ENCODE data around the gene UBE3D.
"Not testable (repeated sequence)": the region's sequence is repeated elsewhere in the genome, so short reads cannot be mapped to it uniquely, and the experiment has no call there.

UBE3D gene

DNA sequence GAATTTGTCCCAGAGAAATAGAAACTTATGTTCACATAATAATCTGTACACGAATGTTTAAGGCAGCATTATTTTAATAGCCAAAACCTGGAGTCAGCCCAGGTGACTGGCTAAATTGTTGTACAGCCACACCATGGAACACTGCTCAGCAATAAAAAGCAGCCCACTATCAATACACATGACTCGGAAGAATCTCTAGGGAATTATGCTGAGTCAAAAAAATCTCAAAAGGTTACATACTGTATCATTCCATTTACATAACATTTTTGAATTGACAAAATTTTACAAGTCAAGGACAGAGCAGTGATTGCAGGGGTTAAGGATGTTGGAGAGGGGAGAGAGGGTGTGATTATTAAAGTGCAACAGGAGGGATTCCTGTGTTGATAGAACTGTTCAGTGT, 163.4 kb downstream of the UBE3D start:
- Histone ChIP-seq H3K23ac (ENCODE audit: low read length in 2 of 2) (no peak overlapping the region), H2AK5ac (ENCODE audit: low read length, severe bottlenecking) (no peak overlapping the region), H3K27ac (ENCODE audit: low read length, poor library complexity, severe bottlenecking) (no peak overlapping the region), H3K27me3 (ENCODE audit: control insufficient read depth in 1 of 2, insufficient read depth in 1 of 2, low read length in 2 of 2) (no peaks in the 10 kb centered on the region), H3K79me1 (replicated peaks; ENCODE audit: low read length, poor library complexity, severe bottlenecking) (peaks cover 2% of the 10 kb centered on the region), H2BK120ac (ENCODE audit: low read depth, low read length) (no peak overlapping the region), H3K36me3 (ENCODE audit: control insufficient read depth in 1 of 2, insufficient read depth in 2 of 2, low read depth in 1 of 2, low read length in 2 of 2) (no peaks in the 10 kb centered on the region), H4K91ac (ENCODE audit: low read length) (no peak overlapping the region), H3K4me1 (ENCODE audit: control insufficient read depth, insufficient read depth, low read depth, low read length) (no peaks in the 10 kb centered on the region), H2BK5ac (ENCODE audit: low read depth, low read length, poor library complexity, severe bottlenecking) (no peak overlapping the region), H3K18ac (ENCODE audit: low read depth in 1 of 2, low read length in 2 of 2) (no peak overlapping the region), H3K9ac (ENCODE audit: low read length) (no peak overlapping the region), H3K4me2 (ENCODE audit: low read length, poor library complexity, severe bottlenecking) (no peak overlapping the region), H2AFZ (ENCODE audit: low read depth, low read length) (no peak overlapping the region), H3K9me3 (ENCODE audit: control insufficient read depth, low read length) (no peaks in the 10 kb centered on the region), H3K4me3 (ENCODE audit: insufficient read depth in 1 of 2, low read depth in 1 of 2, low read length in 2 of 2) (no peak overlapping the region), H3K14ac (ENCODE audit: low read length in 2 of 2) (no peak overlapping the region), H2BK15ac (ENCODE audit: low read depth, poor library complexity, severe bottlenecking) (no peak overlapping the region), H4K8ac (ENCODE audit: low read length) (no peak overlapping the region), H3K4ac (ENCODE audit: low read depth in 1 of 2, low read length in 2 of 2) (no peak overlapping the region), H2BK12ac (ENCODE audit: low read length in 2 of 2) (no peak overlapping the region)
- DNase-seq = no peak
- 100% methylated on average over 1 of the region's 2 CpGs for WGBS

DNA sequence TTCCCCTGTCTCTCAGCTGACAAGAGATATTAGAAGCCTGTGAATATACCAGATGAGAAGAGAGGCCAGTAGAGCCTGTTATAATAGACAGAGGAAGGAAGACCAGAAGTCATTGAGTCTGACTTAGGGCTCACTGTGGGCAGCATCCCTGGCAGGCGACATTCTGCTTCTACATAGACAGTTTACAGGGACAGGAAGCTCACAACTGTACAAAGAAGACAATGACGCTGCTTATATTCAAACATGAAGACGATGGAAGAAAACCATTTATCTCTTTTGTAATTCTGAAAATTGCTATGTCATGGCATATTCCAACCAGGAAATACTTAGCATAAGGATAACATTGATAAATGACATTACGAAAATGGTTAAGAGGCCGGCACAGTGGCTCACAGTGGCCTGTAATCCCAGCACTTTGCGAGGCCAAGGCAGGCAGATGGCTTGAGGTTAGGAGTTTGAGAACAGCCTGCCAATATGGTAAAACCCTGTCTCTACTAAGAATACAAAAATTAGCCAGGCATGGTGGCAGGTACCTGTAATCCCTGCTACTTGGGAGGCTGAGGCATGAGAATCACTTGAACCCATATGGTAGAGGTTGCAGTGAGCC, 170.9 kb downstream of the UBE3D start:
- Histone ChIP-seq H3K36me3 (ENCODE audit: control insufficient read depth in 1 of 2, insufficient read depth in 2 of 2, low read depth in 1 of 2, low read length in 2 of 2) (peaks cover 0 to 3% of the 10 kb centered on the region in 2 experiments), H3K14ac (ENCODE audit: low read length in 2 of 2) (no peak overlapping the region), H2BK15ac (ENCODE audit: low read depth, poor library complexity, severe bottlenecking) (no peak overlapping the region), H3K4ac (ENCODE audit: low read depth in 1 of 2, low read length in 2 of 2) (no peak overlapping the region), H2AK5ac (ENCODE audit: low read length, severe bottlenecking) (no peak overlapping the region), H3K79me1 (replicated peaks; ENCODE audit: low read length, poor library complexity, severe bottlenecking) (no peaks in the 10 kb centered on the region), H2BK12ac (ENCODE audit: low read length in 2 of 2) (no peak overlapping the region), H3K18ac (ENCODE audit: low read depth in 1 of 2, low read length in 2 of 2) (no peak overlapping the region), H3K9me3 (ENCODE audit: control insufficient read depth, low read length) (no peaks in the 10 kb centered on the region), H3K4me2 (ENCODE audit: low read length, poor library complexity, severe bottlenecking) (no peak overlapping the region), H4K91ac (ENCODE audit: low read length) (no peak overlapping the region), H3K4me3 (ENCODE audit: insufficient read depth in 1 of 2, low read depth in 1 of 2, low read length in 2 of 2) (no peak overlapping the region), H2BK120ac (ENCODE audit: low read depth, low read length) (no peak overlapping the region), H3K27me3 (ENCODE audit: control insufficient read depth in 1 of 2, insufficient read depth in 1 of 2, low read length in 2 of 2) (no peaks in the 10 kb centered on the region), H2BK5ac (ENCODE audit: low read depth, low read length, poor library complexity, severe bottlenecking) (no peak overlapping the region), H4K8ac (ENCODE audit: low read length) (no peak overlapping the region), H3K23ac (ENCODE audit: low read length in 2 of 2) (no peak overlapping the region), H3K4me1 (ENCODE audit: control insufficient read depth, insufficient read depth, low read depth, low read length) (no peaks in the 10 kb centered on the region), H2AFZ (ENCODE audit: low read depth, low read length) (no peak overlapping the region), H3K9ac (ENCODE audit: low read length) (no peak overlapping the region), H3K27ac (ENCODE audit: low read length, poor library complexity, severe bottlenecking) (no peak overlapping the region)
- WGBS = 99% methylated on average over 6 of the region's 6 CpGs
- DNase-seq = no peak

DNA sequence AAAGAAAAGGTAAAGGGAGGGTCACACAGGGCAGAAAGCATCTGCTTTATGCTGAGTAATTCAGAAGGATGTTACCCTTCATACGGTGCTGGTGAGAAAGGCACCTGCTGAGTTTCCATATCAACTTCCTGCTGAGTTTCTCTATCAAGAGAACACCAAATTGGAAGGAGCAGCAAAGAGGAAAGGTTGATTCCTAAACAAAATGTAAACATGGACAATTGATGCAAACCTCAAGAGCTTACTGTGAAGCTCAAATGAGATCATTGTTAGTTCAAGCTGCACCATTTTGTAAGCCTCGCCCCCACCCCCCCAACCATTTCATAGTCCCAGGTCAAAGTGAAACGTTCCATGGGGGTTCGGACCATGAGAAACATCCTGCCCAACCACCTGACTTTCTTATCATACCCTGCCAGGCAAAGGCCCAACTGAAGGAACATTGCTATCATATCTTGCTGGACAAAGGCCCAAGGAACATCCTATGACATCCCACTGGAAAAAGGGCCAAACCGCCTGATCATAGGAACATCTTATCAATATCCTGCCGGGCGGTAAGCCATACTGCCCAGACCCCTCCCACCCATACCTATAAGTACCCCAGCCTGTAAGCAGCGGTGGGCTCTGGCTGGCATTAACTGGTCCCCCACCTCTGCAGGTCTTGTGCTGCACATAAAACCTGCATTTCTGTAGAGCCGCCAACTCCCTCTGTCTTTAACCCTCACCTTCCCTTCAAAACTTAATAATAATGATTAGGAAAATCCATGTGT, 171.6 kb downstream of the UBE3D start:
- Histone ChIP-seq H3K79me1 (replicated peaks; ENCODE audit: low read length, poor library complexity, severe bottlenecking) (no peaks in the 10 kb centered on the region), H3K9me3 (ENCODE audit: control insufficient read depth, low read length) (no peaks in the 10 kb centered on the region), H3K27ac (ENCODE audit: low read length, poor library complexity, severe bottlenecking) (no peak overlapping the region), H3K9ac (ENCODE audit: low read length) (no peak overlapping the region), H2BK15ac (ENCODE audit: low read depth, poor library complexity, severe bottlenecking) (no peak overlapping the region), H2AK5ac (ENCODE audit: low read length, severe bottlenecking) (no peak overlapping the region), H3K4ac (ENCODE audit: low read depth in 1 of 2, low read length in 2 of 2) (no peak overlapping the region), H3K14ac (ENCODE audit: low read length in 2 of 2) (no peak overlapping the region), H2BK12ac (ENCODE audit: low read length in 2 of 2) (no peak overlapping the region), H4K8ac (ENCODE audit: low read length) (no peak overlapping the region), H3K27me3 (ENCODE audit: control insufficient read depth in 1 of 2, insufficient read depth in 1 of 2, low read length in 2 of 2) (no peaks in the 10 kb centered on the region), H3K36me3 (ENCODE audit: control insufficient read depth in 1 of 2, insufficient read depth in 2 of 2, low read depth in 1 of 2, low read length in 2 of 2) (peaks cover 0 to 3% of the 10 kb centered on the region in 2 experiments), H3K4me3 (ENCODE audit: insufficient read depth in 1 of 2, low read depth in 1 of 2, low read length in 2 of 2) (no peak overlapping the region), H3K4me2 (ENCODE audit: low read length, poor library complexity, severe bottlenecking) (no peak overlapping the region), H3K4me1 (ENCODE audit: control insufficient read depth, insufficient read depth, low read depth, low read length) (no peaks in the 10 kb centered on the region), H2AFZ (ENCODE audit: low read depth, low read length) (no peak overlapping the region), H2BK120ac (ENCODE audit: low read depth, low read length) (no peak overlapping the region), H3K18ac (ENCODE audit: low read depth in 1 of 2, low read length in 2 of 2) (no peak overlapping the region), H3K23ac (ENCODE audit: low read length in 2 of 2) (no peak overlapping the region), H2BK5ac (ENCODE audit: low read depth, low read length, poor library complexity, severe bottlenecking) (no peak overlapping the region), H4K91ac (ENCODE audit: low read length) (no peak overlapping the region)
- DNase-seq = no peak
- 90% methylated on average over 8 of the region's 9 CpGs for WGBS

GRCh38 chr6:82891503-82891902, 174.1 kb downstream of the UBE3D start:
- H3K4me2 ChIP-seq (ENCODE audit: low read length, poor library complexity, severe bottlenecking); H2BK5ac ChIP-seq (ENCODE audit: low read depth, low read length, poor library complexity, severe bottlenecking); H2AFZ ChIP-seq (ENCODE audit: low read depth, low read length); H3K9ac ChIP-seq (ENCODE audit: low read length); H3K27ac ChIP-seq (ENCODE audit: low read length, poor library complexity, severe bottlenecking); H3K18ac ChIP-seq (ENCODE audit: low read depth in 1 of 2, low read length in 2 of 2); H3K27me3 ChIP-seq (ENCODE audit: control insufficient read depth in 1 of 2, insufficient read depth in 1 of 2, low read length in 2 of 2); H3K23ac ChIP-seq (ENCODE audit: low read length in 2 of 2); H3K4me3 ChIP-seq (ENCODE audit: insufficient read depth in 1 of 2, low read depth in 1 of 2, low read length in 2 of 2); H4K91ac ChIP-seq (ENCODE audit: low read length); H3K4me1 ChIP-seq (ENCODE audit: control insufficient read depth, insufficient read depth, low read depth, low read length); H3K14ac ChIP-seq (ENCODE audit: low read length in 2 of 2); H2BK120ac ChIP-seq (ENCODE audit: low read depth, low read length); H2BK15ac ChIP-seq (ENCODE audit: low read depth, poor library complexity, severe bottlenecking); H3K4ac ChIP-seq (ENCODE audit: low read depth in 1 of 2, low read length in 2 of 2); H2BK12ac ChIP-seq (ENCODE audit: low read length in 2 of 2); H3K79me1 ChIP-seq (replicated peaks; ENCODE audit: low read length, poor library complexity, severe bottlenecking); DNase-seq; H3K9me3 ChIP-seq (ENCODE audit: control insufficient read depth, low read length); H4K8ac ChIP-seq (ENCODE audit: low read length); H3K36me3 ChIP-seq (ENCODE audit: control insufficient read depth in 1 of 2, insufficient read depth in 2 of 2, low read depth in 1 of 2, low read length in 2 of 2); H2AK5ac ChIP-seq (ENCODE audit: low read length, severe bottlenecking): not testable (repeated sequence)
- WGBS = 100% methylated on average over 2 of the region's 3 CpGs

Measured in mesenchymal stem cell (in vitro differentiated cells and primary cell).